DOHH2 (cell line): Measurements from ENCODE around the gene SEMA5A.

Experiments used
- EZH2phosphoT487 ChIP-seq: fragments of 200-600 bp; sonication (generic); IDR thresholded peaks from 2 replicates; pipeline ENCODE4 v1.6.1; 2017; ENCODE audit warnings: borderline replicate concordance, mild to moderate bottlenecking, antibody characterized with exemption, low read length, moderate library complexity, mixed read lengths
- TF ChIP-seq, protein P1 (sequence below): fragments of 200-600 bp; sonication (generic); IDR thresholded peaks from one replicate; pipeline ENCODE4 v1.5.1; 2014; ENCODE audit warnings: antibody characterized with exemption, mild to moderate bottlenecking, low read depth, low read length; ENCODE audit not compliant: poor library complexity, severe bottlenecking

DNA sequence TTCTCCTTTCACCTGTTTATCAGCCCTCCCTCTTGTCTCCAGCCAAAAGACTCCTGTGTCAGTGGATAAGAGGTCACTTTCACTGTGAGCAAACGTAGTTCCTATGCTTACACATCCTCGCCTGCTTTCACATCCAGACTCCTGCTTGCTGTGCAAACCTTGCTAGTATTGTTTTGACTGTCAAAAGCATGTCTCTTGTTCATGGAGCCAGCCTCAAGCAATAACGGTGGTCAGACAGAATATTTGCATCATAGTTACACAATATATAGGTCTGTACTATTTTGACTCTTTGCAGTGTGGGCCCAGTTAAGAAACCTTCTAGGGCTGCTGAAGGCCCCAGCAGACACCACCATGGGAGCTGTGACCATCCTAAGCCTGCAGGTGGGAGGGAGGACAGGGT, 420.0 kb downstream of the SEMA5A start:
- TF ChIP-seq, protein P1, sequence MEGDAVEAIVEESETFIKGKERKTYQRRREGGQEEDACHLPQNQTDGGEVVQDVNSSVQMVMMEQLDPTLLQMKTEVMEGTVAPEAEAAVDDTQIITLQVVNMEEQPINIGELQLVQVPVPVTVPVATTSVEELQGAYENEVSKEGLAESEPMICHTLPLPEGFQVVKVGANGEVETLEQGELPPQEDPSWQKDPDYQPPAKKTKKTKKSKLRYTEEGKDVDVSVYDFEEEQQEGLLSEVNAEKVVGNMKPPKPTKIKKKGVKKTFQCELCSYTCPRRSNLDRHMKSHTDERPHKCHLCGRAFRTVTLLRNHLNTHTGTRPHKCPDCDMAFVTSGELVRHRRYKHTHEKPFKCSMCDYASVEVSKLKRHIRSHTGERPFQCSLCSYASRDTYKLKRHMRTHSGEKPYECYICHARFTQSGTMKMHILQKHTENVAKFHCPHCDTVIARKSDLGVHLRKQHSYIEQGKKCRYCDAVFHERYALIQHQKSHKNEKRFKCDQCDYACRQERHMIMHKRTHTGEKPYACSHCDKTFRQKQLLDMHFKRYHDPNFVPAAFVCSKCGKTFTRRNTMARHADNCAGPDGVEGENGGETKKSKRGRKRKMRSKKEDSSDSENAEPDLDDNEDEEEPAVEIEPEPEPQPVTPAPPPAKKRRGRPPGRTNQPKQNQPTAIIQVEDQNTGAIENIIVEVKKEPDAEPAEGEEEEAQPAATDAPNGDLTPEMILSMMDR, result no peak
- TF ChIP-seq EZH2phosphoT487, result no peak
